HL-60 (cell line): ENCODE data around the gene MAPRE3.

ENCODE experiments used
- DNase-seq, 2 experiments: peaks; one replicate each; pipeline ENCODE4 v3.0.0-alpha.2; 2010 to 2020; ENCODE audit warnings: low read depth in 1 of 2, low spot score in 1 of 2
- H3K27ac ChIP-seq: fragments of 250-450 bp; sonication (Bioruptor Pico); replicated peaks from 2 replicates; pipeline ENCODE4 v1.5.1; 2020; ENCODE audit warnings: mild to moderate bottlenecking, moderate library complexity
- H3K27me3 ChIP-seq: fragments of 250-450 bp; sonication (Bioruptor Pico); 2 replicates; pipeline ENCODE4 v1.5.1; 2021; ENCODE audit warnings: mild to moderate bottlenecking, moderate library complexity; ENCODE audit not compliant: insufficient read depth, poor library complexity, severe bottlenecking
- H3K4me3 ChIP-seq: replicated peaks from 2 replicates; pipeline ENCODE4 v1.5.1; 2011; ENCODE audit warnings: mild to moderate bottlenecking, control low read depth, low read length; ENCODE audit not compliant: insufficient read depth
- CTCF ChIP-seq: IDR thresholded peaks from one replicate; pipeline ENCODE4 v1.5.1; 2011; ENCODE audit warnings: low read length, control low read depth, inconsistent platforms; ENCODE audit not compliant: insufficient read depth
- GABPA ChIP-seq: IDR thresholded peaks from 2 replicates; pipeline ENCODE4 v1.6.1; 2012; ENCODE audit warnings: low read depth
- POLR2AphosphoS5 ChIP-seq: IDR thresholded peaks from 2 replicates; pipeline ENCODE4 v1.6.1; 2012; ENCODE audit warnings: low read depth
- REST ChIP-seq: IDR thresholded peaks from 2 replicates; pipeline ENCODE4 v1.6.1; 2012; ENCODE audit warnings: low read depth; ENCODE audit not compliant: insufficient replicate concordance
- SPI1 ChIP-seq: IDR thresholded peaks from 2 replicates; pipeline ENCODE4 v1.6.1; 2012; ENCODE audit warnings: low read depth, mild to moderate bottlenecking, borderline replicate concordance

Gene MAPRE3

GRCh38 chr2:27024188-27024587 is 53.8 kb downstream of the MAPRE3 start:
- DNase-seq: no peak
- no peak for TF ChIP-seq REST
- no peak for TF ChIP-seq GABPA
- TF ChIP-seq SPI1: no peak
- no peak for TF ChIP-seq POLR2AphosphoS5
- TF ChIP-seq CTCF: no peak
- Histone ChIP-seq H3K4me3 (no peak overlapping the region), H3K27me3 (no peaks in the 10 kb centered on the region), H3K27ac (no peak overlapping the region)

GRCh38 chr2:27024812-27025211 is 54.4 kb downstream of the MAPRE3 start:
- Histone ChIP-seq H3K27ac (no peak overlapping the region), H3K27me3 (no peaks in the 10 kb centered on the region), H3K4me3 (no peak overlapping the region)
- TF ChIP-seq POLR2AphosphoS5: no peak
- TF ChIP-seq REST: no peak
- TF ChIP-seq GABPA: no peak
- TF ChIP-seq CTCF: no peak
- no peak for DNase-seq

- no peak overlapping the region for H3K4me3 ChIP-seq
- no peak overlapping the region for H3K27ac ChIP-seq
- DNase-seq: no peak
- TF ChIP-seq GABPA (no peak), SPI1 (no peak), POLR2AphosphoS5 (no peak), REST (no peak), CTCF (no peak)
- no peaks in the 10 kb centered on the region for H3K27me3 ChIP-seq
Observed at GRCh38 chr2:27025281-27025800, 54.9 kb downstream of the MAPRE3 start.
